Endothelial cell of umbilical vein (primary cell): ENCODE measurements around the gene FZD7. TPM values are rescaled to one million over a fixed set of nuclear protein-coding genes. Genes with fewer than 3 reads are reported as not detected.

Experiments used
- BruUV-seq: library from RNA; stranded (reverse); fragments of 400-500 nt; replicated peaks from 2 replicates; lab custom pipeline; 2021; lab: Mats Ljungman, UMichigan
- CTCF ChIA-PET: fragments of 300-600, 350-600 bp; sonication (Branson Sonifier 250); formaldehyde crosslinking; loops from one replicate; lab custom pipeline; 2021; ENCODE audit warnings: antibody characterized with exemption, inconsistent platforms; lab: Charles Lee
- POLR2A ChIA-PET: fragments of 300-600, 350-600 bp; sonication (Branson Sonifier 250); formaldehyde crosslinking; loops from one replicate; lab custom pipeline; 2021; ENCODE audit warnings: antibody characterized with exemption, inconsistent platforms; lab: Charles Lee
- DNase-seq: peaks from one replicate; pipeline ENCODE4 v3.0.0-alpha.2; 2011; ENCODE audit warnings: low read depth, low spot score
- FAIRE-seq: peaks from 2 replicates; lab custom pipeline; 2011; peaks lifted over from hg19 to GRCh38; lab: Jason Lieb, UNC
- H2AFZ ChIP-seq: 2 replicates; pipeline ENCODE4 v1.6.0; 2012; ENCODE audit warnings: low read depth, low read length, control low read depth, inconsistent platforms
- H3K27ac ChIP-seq: 2 replicates; pipeline ENCODE4 v1.5.1; 2011; ENCODE audit warnings: low read depth, mild to moderate bottlenecking, control low read depth, low read length, moderate library complexity; ENCODE audit not compliant: insufficient read depth
- H3K27me3 ChIP-seq, 2 experiments: 2 replicates each; pipeline versions ENCODE4 v1.6.0 to v1.6.1; 2011; ENCODE audit warnings: low read length in 2 of 2, mixed read lengths in 1 of 2; ENCODE audit not compliant: control insufficient read depth in 2 of 2, insufficient read depth in 2 of 2
- H3K36me3 ChIP-seq, 2 experiments: 2 replicates in 1 of 2; 3 replicates in 1 of 2; pipeline ENCODE4 v1.5.1; 2011; ENCODE audit warnings: low read length in 2 of 2, mild to moderate bottlenecking in 1 of 2, moderate library complexity in 1 of 2; ENCODE audit not compliant: control insufficient read depth in 2 of 2, insufficient read depth in 2 of 2; ENCODE audit errors: extremely low read depth in 1 of 2
- H3K4me1 ChIP-seq: 3 replicates; pipeline ENCODE4 v1.5.1; 2011; ENCODE audit warnings: mild to moderate bottlenecking, low read length; ENCODE audit not compliant: control insufficient read depth, insufficient read depth; ENCODE audit errors: extremely low read depth
- H3K4me2 ChIP-seq: 2 replicates; pipeline ENCODE4 v1.6.1; 2011; ENCODE audit warnings: low read length, control low read depth, mixed read lengths; ENCODE audit not compliant: insufficient read depth
- H3K4me3 ChIP-seq, 3 experiments: fragments of 200-600 bp in 1 of 3; sonication (generic), shearing (Covaris generic) in 1 of 3; replicated peaks in 1 of 3; 2 replicates each; pipeline ENCODE4 v1.5.1; 2011 to 2016; ENCODE audit warnings: control low read depth in 3 of 3, low read length in 3 of 3, mild to moderate bottlenecking in 2 of 3, inconsistent platforms in 1 of 3, low read depth in 1 of 3, moderate library complexity in 1 of 3; ENCODE audit not compliant: insufficient read depth in 1 of 3
- H3K79me2 ChIP-seq: 2 replicates; pipeline ENCODE4 v1.6.0; 2012; ENCODE audit warnings: low read length, inconsistent platforms; ENCODE audit not compliant: control insufficient read depth, insufficient read depth
- H3K9ac ChIP-seq: replicated peaks from 2 replicates; pipeline ENCODE3; 2011; ENCODE audit warnings: low read length, control low read depth; ENCODE audit not compliant: insufficient read depth; ENCODE audit errors: extremely low read depth
- H3K9me1 ChIP-seq: replicated peaks from 3 replicates; pipeline ENCODE4 v1.6.0; 2011; ENCODE audit warnings: mild to moderate bottlenecking, low read length; ENCODE audit not compliant: control insufficient read depth, insufficient read depth; ENCODE audit errors: extremely low read depth
- H3K9me3 ChIP-seq: replicated peaks from 2 replicates; pipeline ENCODE4 v1.5.1; 2012; ENCODE audit warnings: low read length, inconsistent platforms; ENCODE audit not compliant: control insufficient read depth, insufficient read depth
- H4K20me1 ChIP-seq: replicated peaks from 2 replicates; pipeline ENCODE3; 2011; ENCODE audit warnings: mild to moderate bottlenecking, low read length; ENCODE audit not compliant: control insufficient read depth, insufficient read depth; ENCODE audit errors: extremely low read depth
- EZH2 ChIP-seq: IDR thresholded peaks from 2 replicates; pipeline ENCODE4 v1.6.1; 2012; ENCODE audit warnings: borderline replicate concordance, low read depth, mild to moderate bottlenecking, moderate library complexity, low read length, inconsistent platforms; ENCODE audit not compliant: severe bottlenecking
- FOS ChIP-seq: IDR thresholded peaks from 2 replicates; pipeline ENCODE4 v1.6.1; 2011; ENCODE audit warnings: mild to moderate bottlenecking, low read length, moderate library complexity, borderline replicate concordance; ENCODE audit not compliant: insufficient read depth
- GATA2 ChIP-seq: IDR thresholded peaks from 2 replicates; pipeline ENCODE4 v1.7.0; 2011; ENCODE audit warnings: low read depth, mild to moderate bottlenecking, moderate library complexity, mixed read lengths, low read length; ENCODE audit not compliant: insufficient read length, insufficient read depth
- JUN ChIP-seq: IDR thresholded peaks from 2 replicates; pipeline ENCODE4 v1.6.1; 2011; ENCODE audit warnings: borderline replicate concordance, low read depth; ENCODE audit not compliant: insufficient read length, insufficient read depth
- MYC ChIP-seq: IDR thresholded peaks from one replicate; pipeline ENCODE4 v1.6.1; 2011; ENCODE audit warnings: mild to moderate bottlenecking, low read depth, low read length
- POLR2A ChIP-seq: IDR thresholded peaks from 2 replicates; pipeline ENCODE4 v1.6.1; 2012; ENCODE audit warnings: low read depth, mild to moderate bottlenecking, control low read depth, low read length
- POLR2AphosphoS5 ChIP-seq: IDR thresholded peaks from 2 replicates; pipeline ENCODE4 v1.6.1; 2012; ENCODE audit warnings: low read depth, mild to moderate bottlenecking, control low read depth, low read length, moderate library complexity; ENCODE audit not compliant: insufficient read depth
- dilution Hi-C: fragments of 300-500 bp; cut with MboI; formaldehyde crosslinking; loops from one replicate; pipeline ENCODE4 v1.15.0; 2019; ENCODE audit warnings: low sequenced_read_pairs; ENCODE audit not compliant: extremely low pct_ligation_motif_present
- intact Hi-C: fragments of 100-400 bp; cut with micrococcal nuclease; formaldehyde crosslinking; loops from one replicate; pipeline ENCODE4 v1.10.0; 2022
- polyA plus RNA-seq, 4 experiments: library from polyadenylated mRNA; depleted of rRNA in 3 of 4; stranded (reverse) in 3 of 4; unstranded in 1 of 4; fragments of >200 nt; gene quantifications; 2 replicates each; pipeline versions ENCODE4 v1.2.1 to v1.2.3, GENCODE V29; 2011 to 2012; ENCODE audit warnings: missing spikeins in 1 of 4
- total RNA-seq: library from RNA; stranded (reverse); gene quantifications from 2 replicates; pipeline ENCODE4 v1.2.3, GENCODE V29; 2021
- TF ChIP-seq, protein P1 (sequence below), 2 donors: IDR thresholded peaks; 1 replicate in 1 of 2; 2 replicates in 1 of 2; pipeline ENCODE4 v1.5.1; 2011; ENCODE audit warnings: low read length in 2 of 2, mild to moderate bottlenecking in 2 of 2, moderate library complexity in 2 of 2, control low read depth in 1 of 2, inconsistent platforms in 1 of 2, low read depth in 1 of 2; ENCODE audit not compliant: insufficient read depth in 1 of 2; ENCODE audit errors: extremely low read depth in 1 of 2
- TF ChIP-seq, protein P2 (sequence below): IDR thresholded peaks from 2 replicates; pipeline ENCODE4 v1.6.1; 2011; ENCODE audit not compliant: insufficient read depth, insufficient read length

FZD7 gene
- total and polyA plus RNA-seq, 2 donors (not counting 3 experiments of a cell fraction or from before 2014, with no cell fraction given), result 0.15 to 0.29 TPM

DNA sequence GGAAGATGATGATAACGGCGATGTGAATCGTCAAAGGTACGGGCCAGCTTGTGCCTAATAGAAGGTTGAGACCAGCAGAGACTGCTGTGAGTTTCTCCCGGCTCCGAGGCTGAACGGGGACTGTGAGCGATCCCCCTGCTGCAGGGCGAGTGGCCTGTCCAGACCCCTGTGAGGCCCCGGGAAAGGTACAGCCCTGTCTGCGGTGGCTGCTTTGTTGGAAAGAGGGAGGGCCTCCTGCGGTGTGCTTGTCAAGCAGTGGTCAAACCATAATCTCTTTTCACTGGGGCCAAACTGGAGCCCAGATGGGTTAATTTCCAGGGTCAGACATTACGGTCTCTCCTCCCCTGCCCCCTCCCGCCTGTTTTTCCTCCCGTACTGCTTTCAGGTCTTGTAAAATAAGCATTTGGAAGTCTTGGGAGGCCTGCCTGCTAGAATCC lies 3.0 kb downstream of the FZD7 start:
- no peak overlapping the region for H3K4me3 ChIP-seq
- no peak overlapping the region for H3K27ac ChIP-seq
- peaks cover 10% of the 10 kb centered on the region for H3K4me1 ChIP-seq
- intact Hi-C loops (loop anchor here (10.0 kb wide), 1 partner anchor 242 kb away; no protein-coding TSS in a partner anchor), dilution Hi-C loops (no loop called here)
- no peak overlapping the region for H3K9ac ChIP-seq
- no TSS peak for BruUV-seq
- no peaks in the 10 kb centered on the region for H3K36me3 ChIP-seq
- no peak for TF ChIP-seq FOS
- no peak for TF ChIP-seq GATA2
- TF ChIP-seq POLR2A, result no peak
- no peak for TF ChIP-seq JUN
- TF ChIP-seq POLR2AphosphoS5, result no peak
- no peak for TF ChIP-seq EZH2
- TF ChIP-seq, protein P1, sequence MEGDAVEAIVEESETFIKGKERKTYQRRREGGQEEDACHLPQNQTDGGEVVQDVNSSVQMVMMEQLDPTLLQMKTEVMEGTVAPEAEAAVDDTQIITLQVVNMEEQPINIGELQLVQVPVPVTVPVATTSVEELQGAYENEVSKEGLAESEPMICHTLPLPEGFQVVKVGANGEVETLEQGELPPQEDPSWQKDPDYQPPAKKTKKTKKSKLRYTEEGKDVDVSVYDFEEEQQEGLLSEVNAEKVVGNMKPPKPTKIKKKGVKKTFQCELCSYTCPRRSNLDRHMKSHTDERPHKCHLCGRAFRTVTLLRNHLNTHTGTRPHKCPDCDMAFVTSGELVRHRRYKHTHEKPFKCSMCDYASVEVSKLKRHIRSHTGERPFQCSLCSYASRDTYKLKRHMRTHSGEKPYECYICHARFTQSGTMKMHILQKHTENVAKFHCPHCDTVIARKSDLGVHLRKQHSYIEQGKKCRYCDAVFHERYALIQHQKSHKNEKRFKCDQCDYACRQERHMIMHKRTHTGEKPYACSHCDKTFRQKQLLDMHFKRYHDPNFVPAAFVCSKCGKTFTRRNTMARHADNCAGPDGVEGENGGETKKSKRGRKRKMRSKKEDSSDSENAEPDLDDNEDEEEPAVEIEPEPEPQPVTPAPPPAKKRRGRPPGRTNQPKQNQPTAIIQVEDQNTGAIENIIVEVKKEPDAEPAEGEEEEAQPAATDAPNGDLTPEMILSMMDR (IDR thresholded peaks at IDR 0.05; ENCODE audit: extremely low read depth in 1 of 2, insufficient read depth in 1 of 2, low read depth in 1 of 2, low read length in 2 of 2), result no peak
- TF ChIP-seq, protein P2, sequence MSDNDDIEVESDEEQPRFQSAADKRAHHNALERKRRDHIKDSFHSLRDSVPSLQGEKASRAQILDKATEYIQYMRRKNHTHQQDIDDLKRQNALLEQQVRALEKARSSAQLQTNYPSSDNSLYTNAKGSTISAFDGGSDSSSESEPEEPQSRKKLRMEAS, result no peak
- TF ChIP-seq MYC, result no peak
- ChIA-PET CTCF (no interaction called here), POLR2A (no interaction called here)
- H3K79me2 ChIP-seq, result no peaks in the 10 kb centered on the region
- no peaks in the 10 kb centered on the region for H3K9me1 ChIP-seq
- no peaks in the 10 kb centered on the region for H3K9me3 ChIP-seq
- no peak for FAIRE-seq
- DNase-seq, result no peak
- H2AFZ ChIP-seq, result no peak overlapping the region
- H4K20me1 ChIP-seq, result no peaks in the 10 kb centered on the region
- H3K27me3 ChIP-seq, result peaks cover 67 to 88% of the 10 kb centered on the region in 2 experiments
- no peak overlapping the region for H3K4me2 ChIP-seq
